ENCODE data around the gene SIRT5.

The SIRT5 gene

GRCh38 chr6:13574571-13575376 lies at the start of gene SIRT5:
Gene SIRT5, plus strand, starts transcription at chr6:13574601. Its CDS starts 9,510 bp downstream, at chr6:13584111.
- DNase-seq: peak; percentile 63

DNA sequence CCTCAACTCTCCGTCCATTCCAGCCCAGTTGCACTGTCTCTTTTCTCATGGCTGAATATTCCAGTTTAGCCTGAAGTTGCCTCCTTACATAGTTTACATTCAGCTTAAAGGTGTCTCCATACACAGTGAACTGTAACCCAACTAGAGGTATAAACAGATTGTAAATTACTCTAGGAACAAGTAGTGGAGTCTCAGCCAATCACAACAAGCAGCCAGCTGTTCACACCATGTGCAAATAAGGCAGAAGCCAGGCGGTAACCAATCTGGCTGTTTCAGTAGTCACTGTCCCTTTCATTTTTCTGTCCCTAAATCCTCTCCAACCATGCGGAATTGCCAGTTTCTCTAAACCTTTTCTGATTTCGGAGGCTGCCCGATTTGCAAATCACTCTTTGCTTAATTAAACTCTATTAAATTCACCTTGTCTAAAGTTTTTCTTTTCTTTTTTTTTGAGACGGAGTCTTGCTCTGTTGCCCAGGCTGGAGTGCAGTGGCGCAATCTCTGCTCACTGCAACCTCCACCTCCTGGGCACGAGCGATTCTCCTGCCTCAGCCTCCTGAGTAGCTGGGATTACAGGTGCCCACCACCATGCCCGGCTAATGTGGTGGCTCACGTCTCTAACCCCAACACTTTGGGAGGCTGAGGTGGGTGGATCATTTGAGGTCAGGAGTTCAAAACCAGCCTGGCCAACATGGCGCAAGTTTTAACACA lies 49.4 kb upstream of the SIRT5 start:
- no peak for DNase-seq

DNA sequence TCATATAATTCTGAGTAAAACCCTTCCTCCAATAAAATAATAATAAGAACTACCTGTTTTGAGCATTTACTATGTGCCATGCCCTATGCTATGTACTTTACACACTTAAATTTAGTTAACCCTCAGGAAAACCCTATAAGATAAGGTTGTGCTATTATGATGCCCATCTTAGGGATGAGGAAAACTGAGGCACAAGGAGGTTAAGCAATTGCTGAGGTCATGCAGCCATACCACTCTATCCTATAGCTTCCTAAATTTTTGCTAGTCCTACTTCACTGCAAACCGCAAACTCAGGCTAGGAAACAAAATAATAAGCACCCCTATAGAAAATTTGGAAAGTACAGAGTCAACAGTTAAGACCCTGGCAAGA lies 48.1 kb upstream of the SIRT5 start:
- DNase-seq: no peak

GRCh38 chr6:13526727-13527670 lies 47.4 kb upstream of the SIRT5 start:
- no peak for DNase-seq

DNA sequence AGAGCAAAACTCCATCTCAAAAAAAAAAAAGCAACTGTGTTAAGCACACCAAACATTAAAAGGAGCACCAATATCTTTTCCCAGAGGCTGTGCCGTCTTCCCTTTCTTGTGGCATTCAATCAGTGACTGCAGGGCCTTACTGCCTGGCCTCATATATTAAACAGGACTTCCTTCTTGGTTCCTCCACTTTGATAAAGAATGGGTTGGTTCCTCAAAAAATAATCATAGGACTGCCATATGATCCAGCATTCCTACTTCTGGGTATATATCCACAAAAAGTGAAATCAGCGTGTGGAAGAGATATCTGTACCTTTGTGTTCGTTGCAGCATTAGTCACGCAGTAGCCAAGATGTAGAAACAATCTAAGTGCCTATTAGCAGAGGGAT lies 46.7 kb upstream of the SIRT5 start:
- DNase-seq: no peak

DNA sequence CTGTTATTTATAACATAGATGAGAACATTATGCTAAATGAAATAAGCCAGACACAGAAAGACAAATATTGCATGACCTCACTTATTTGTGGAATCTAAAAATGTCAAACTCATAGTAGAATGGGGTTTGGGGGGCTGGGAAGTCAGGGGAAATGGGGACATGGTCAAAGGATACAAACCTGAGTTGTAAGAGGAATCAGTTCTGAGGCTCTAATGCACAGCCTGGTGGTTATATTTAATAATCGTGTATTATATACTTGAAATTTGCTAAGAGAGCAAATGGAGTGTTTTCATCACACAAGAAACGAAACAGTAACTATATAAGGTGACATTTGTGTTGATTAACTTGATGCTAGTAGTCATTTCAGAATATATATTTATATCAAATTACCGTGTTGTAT lies 46.2 kb upstream of the SIRT5 start:
- no peak for DNase-seq

GRCh38 chr6:13528777-13529343 lies 45.5 kb upstream of the SIRT5 start:
- no peak for DNase-seq

DNA sequence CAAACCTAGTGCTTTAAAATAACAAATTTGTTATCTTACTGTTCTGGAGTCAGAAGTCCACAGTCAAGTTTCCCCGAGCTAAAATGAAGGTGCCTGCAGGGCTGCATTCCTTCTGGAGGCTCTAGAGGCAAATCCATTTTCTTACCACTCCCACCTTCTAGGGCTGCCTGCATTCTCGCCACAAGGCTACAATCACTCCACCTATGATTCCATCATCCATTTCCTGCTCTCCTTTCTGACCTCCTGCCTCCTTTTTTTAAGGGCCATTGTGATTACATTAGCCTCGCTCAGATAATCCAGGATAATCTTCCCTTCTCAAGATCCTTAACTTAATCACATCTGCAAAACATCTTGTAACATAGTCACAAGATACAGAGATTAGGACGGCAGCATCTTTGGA lies 42.4 kb upstream of the SIRT5 start:
- DNase-seq: no peak

- no peak for DNase-seq
Measured at GRCh38 chr6:13534536-13534935, 39.9 kb upstream of the SIRT5 start.

DNA sequence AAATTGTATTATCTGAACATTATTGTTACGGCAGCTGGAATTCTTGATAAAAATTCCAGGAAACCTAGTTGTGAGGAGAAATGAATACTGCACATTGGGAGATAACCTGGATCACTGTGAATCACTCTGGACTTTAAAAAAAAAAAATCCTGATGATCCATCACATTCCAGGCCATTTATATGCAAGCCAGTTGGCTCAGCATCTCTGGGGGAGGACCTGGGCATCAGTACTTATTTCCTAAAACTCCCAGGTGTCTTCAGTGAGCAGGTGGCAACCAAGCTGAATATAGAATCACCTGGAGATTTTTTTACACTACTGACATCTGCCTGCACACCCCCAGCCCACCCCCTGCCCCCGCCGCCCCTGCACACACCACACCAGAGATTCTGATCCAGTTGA lies 39.1 kb upstream of the SIRT5 start:
- DNase-seq: no peak

DNA sequence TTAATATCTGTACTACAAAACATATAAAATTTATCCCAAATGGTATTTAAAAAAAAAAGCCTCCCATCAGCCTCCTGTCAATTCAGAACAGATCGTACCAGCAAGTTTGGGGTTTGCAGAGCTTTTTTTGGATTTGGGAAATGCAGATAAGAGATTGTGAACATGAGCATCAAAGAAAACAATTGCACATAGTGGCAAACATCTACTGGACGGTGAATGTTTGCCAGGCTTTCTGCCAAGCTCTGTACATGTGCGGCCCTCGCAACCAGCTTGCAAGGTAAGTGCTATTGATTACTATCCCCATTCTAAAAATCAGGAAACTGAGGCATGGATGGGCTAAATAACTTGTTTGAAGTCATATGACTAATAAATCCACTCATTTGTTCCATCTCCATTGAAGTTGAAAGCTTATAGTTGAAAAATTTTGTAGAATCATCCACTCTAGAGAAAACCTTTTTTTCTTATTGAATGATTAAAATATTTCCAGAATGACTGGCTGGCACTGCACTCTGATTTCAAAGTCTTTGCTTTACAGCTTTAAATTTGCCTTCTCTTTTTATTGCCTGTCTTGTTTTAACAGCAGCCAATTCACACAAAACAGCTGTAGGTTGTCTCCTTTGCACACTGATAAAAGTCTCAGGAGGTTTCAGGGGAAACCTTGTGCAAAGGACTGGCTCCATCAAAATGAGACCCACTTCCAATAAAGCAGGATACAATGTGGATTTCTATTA lies 37.4 kb upstream of the SIRT5 start:
- no peak for DNase-seq

- DNase-seq: no peak
Measured at GRCh38 chr6:13537527-13537897, 36.9 kb upstream of the SIRT5 start.

DNA sequence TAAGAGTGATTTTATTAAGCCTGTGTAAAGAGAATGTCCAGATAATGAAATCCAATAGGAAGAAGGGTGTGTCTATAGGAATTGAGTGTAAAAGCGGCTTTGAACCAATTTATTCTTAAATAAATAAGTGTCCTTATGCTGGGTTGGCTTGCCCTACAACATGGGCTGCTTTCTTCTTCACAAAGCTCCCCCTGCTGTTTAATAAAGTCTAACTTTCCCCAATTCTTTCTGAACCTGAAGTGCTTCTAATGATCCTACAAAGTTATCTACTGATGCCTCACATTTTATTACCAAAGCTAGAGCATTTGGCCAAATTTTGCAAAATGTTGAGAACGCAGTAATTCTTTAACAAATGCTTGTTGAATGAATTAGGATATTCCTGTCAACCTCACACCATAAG lies 36.3 kb upstream of the SIRT5 start:
- DNase-seq: no peak

DNA sequence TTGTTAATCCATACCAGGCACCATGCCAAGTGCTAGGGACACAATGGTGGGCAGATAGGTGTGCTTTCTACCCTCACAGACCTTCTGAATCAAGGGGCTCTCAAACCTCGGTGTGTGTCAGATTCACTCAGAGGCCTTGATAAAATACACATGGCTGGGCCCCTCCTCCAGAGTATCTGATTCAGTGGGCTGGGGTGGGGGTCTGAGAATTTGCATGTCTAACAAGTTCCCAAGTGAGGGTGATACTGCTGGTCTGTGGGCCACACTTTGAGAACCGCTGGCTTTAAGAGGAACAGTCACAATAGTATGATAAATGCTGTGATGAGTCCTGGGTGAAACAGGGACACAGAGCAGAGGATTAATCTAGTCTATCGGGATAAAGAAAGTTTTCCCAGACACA lies 35.8 kb upstream of the SIRT5 start:
- no peak for DNase-seq

DNA sequence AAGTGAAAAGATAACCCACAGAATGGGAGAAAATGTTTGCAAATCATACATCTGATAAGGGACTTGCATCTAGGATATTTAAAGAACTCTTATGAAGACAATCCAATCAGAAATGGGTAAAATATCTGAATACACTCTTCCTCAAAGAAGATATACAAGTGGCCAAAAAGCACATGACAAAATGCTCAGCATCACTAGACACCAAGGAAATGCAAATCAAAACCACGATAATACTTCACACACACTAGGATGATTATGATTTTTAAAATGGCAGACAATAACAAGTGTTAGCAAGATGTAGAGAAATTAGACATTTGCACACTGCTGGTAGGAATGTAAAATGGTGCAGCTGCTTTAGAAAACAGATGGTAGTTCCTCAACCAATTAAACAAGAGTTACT lies 34.8 kb upstream of the SIRT5 start:
- no peak for DNase-seq

DNA sequence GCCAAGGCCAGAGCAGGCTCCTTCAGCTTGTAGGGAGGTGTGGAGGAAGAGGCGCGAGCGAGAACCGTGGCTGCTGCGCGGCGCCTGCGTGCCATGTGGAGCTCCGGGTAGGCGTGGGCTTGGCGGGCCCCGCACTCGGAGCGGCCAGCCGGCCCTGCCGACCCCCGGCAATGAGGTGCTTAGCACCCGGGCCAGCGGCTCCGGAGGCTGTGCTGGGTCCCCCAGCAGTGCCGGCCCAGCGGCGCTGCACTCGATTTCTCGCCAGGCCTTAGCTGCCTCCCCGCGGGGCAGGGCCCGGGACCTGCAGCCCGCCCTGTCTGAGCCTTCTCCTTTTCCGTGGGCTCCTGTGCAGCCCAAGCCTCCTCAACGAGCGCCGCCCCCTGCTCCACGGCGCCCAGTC lies 32.9 kb upstream of the SIRT5 start:
- no peak for DNase-seq

GRCh38 chr6:13544454-13545186 lies 29.8 kb upstream of the SIRT5 start:
- DNase-seq: no peak

DNA sequence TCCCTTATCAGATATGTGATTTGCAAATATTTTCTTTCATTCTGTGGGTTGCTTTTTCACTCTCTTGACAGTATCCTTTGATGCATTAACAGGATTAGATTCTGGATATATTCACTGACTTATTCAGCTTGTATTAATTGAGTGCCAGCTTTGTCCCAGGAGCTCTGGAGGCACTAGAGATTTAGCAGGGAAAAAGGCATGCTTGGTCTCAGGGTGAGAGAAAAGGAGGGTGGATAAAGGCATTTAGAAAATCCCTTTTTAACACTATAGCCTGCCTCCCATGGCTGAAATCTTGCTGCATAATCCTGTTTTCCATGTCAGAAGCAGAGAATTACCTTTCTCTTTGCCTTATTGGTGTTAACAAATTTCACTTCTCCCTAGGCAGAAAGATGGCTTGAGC lies 28.5 kb upstream of the SIRT5 start:
- DNase-seq: no peak

DNA sequence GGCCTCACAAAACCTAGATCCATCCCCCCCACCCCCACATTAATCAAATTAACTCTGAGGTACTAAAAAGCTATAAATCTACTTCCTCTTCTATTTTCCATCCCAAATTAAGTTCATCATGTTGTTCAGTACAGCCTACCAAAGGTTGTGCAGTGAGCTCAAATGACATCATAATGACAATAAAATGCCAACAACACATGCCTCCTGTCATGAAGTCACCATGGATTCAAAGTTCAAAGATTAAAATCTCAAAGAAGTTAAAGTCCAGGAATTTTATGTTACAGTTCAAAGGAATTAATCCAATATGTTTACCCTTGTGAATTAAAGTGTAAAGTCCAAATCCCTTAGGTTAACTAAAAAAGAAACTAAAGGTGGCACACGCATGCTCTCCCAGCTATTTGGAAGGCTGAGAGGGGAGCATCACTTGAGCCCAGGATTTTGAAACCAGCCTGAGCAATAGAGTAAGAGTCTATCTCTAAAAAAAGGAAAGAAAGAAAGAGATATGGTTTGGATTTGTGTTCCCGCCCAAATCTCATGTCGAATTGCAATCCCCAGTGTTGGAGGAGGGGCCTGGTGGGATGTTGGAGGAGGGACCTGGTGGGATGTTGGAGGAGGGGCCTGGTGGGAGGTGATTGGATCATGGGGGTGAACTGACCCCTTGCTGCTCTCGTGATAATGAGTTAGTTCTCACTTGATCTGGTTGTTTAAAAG lies 25.7 kb upstream of the SIRT5 start:
- DNase-seq: no peak

DNA sequence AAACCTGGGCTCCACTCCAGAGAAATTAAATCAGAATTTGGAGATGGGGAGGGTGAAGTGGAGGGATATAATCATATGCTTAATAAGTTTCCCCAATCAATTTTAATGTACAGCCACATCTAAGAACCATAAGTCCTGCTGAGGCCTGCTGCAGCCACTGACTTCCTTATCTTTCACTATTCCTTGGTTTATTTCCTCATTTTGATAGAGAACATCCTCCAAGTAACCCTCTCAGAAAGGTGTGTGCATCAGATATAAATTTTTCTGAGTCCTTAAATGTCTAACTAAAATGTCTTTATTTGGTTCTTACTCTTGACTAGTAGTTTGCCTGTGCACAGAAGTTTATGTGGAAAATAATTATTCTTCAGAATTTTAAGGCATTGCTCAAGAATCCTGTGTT lies 23.7 kb upstream of the SIRT5 start:
- DNase-seq: no peak

GRCh38 chr6:13553646-13554045 lies 20.8 kb upstream of the SIRT5 start:
- no peak for DNase-seq

Data from stimulated activated CD4-positive, alpha-beta T cell treated with anti-CD3 and anti-CD28 coated beads, Interleukin-4, amount 100 ng/mL, for 1 hour (primary cell).